HepG2 (cell line): ENCODE data around the gene CUL4A. TPM values are rescaled to one million over a fixed set of nuclear protein-coding genes. Genes with fewer than 3 reads are reported as not detected.

Experiments used
- HDAC6 ChIP-seq: fragments of 200-600 bp; sonication (generic); IDR thresholded peaks from 2 replicates; pipeline ENCODE4 v1.7.0; 2017; ENCODE audit warnings: mild to moderate bottlenecking, antibody characterized with exemption, low read length, low read depth
- RAD51 ChIP-seq: fragments of 450-650 bp; IDR thresholded peaks from 2 replicates; pipeline ENCODE4 v1.6.1; 2016; ENCODE audit warnings: borderline replicate concordance
- RFXAP ChIP-seq: sonication (generic); formaldehyde crosslinking; IDR thresholded peaks from 2 replicates; pipeline ENCODE4 v1.4.0; 2020; ENCODE audit warnings: missing genetic modification reagents, borderline replicate concordance
- TSC22D2 ChIP-seq: sonication (generic); formaldehyde crosslinking; IDR thresholded peaks from 2 replicates; pipeline ENCODE4 v1.5.1; 2020; ENCODE audit warnings: missing genetic modification reagents, mild to moderate bottlenecking, borderline replicate concordance
- ZFP1 ChIP-seq: IDR thresholded peaks from 2 replicates; pipeline ENCODE4 v1.6.1; 2016
- ZNF143 ChIP-seq: sonication (generic); formaldehyde crosslinking; IDR thresholded peaks from 2 replicates; pipeline ENCODE4 v1.4.0; 2020; ENCODE audit warnings: missing genetic modification reagents
- ZNF24 ChIP-seq: fragments of 450-650 bp; IDR thresholded peaks from 2 replicates; pipeline ENCODE4 v1.6.1; 2017; ENCODE audit warnings: antibody characterized with exemption, mild to moderate bottlenecking
- ZNF253 ChIP-seq: sonication (generic); formaldehyde crosslinking; IDR thresholded peaks from 2 replicates; pipeline ENCODE4 v1.8.0; 2022; ENCODE audit warnings: mild to moderate bottlenecking, missing genetic modification reagents, borderline replicate concordance
- polyA plus RNA-seq, 8 experiments: library from polyadenylated mRNA; depleted of rRNA in 3 of 8; stranded (reverse) in 7 of 8; unstranded in 1 of 8; fragments of >200 nt; fragmentation: Illumina TruSeq in 4 of 8; extraction: Trizol in 4 of 8; gene quantifications; 2 replicates each; pipeline versions ENCODE4 v1.2.1 to v1.2.3, GENCODE V29; 2011 to 2016; ENCODE audit warnings: low read depth in 4 of 8, missing spikeins in 1 of 8, mixed read lengths in 1 of 8; ENCODE audit not compliant: insufficient read depth in 1 of 8
- total RNA-seq, 5 experiments: library from RNA; depleted of rRNA; stranded (reverse); fragments of >200 nt; fragmentation: Illumina TruSeq; extraction: Trizol; gene quantifications; 2 replicates each; pipeline ENCODE4 v1.2.3, GENCODE V29; 2016; ENCODE audit warnings: low read depth in 1 of 5
- TF ChIP-seq, protein P1 (sequence below): sonication (generic); formaldehyde crosslinking; IDR thresholded peaks from 2 replicates; pipeline ENCODE4 v1.4.0; 2020; ENCODE audit warnings: mild to moderate bottlenecking, missing genetic modification reagents, borderline replicate concordance
- TF ChIP-seq, protein P2 (sequence below): sonication (generic); formaldehyde crosslinking; IDR thresholded peaks from 2 replicates; pipeline ENCODE4 v1.8.0; 2022; ENCODE audit warnings: mild to moderate bottlenecking, missing genetic modification reagents
- TF ChIP-seq, protein P3 (sequence below): sonication (generic); formaldehyde crosslinking; IDR thresholded peaks from 2 replicates; pipeline ENCODE4 v1.9.0; 2021; ENCODE audit warnings: mild to moderate bottlenecking, missing genetic modification reagents
- TF ChIP-seq, protein P4 (sequence below): IDR thresholded peaks from 2 replicates; pipeline ENCODE4 v1.6.1; 2016
- TF ChIP-seq, protein P5 (sequence below): IDR thresholded peaks from 2 replicates; pipeline ENCODE4 v1.6.1; 2018; ENCODE audit warnings: missing genetic modification reagents
- TF ChIP-seq, protein P6 (sequence below): sonication (generic); formaldehyde crosslinking; IDR thresholded peaks from 2 replicates; pipeline ENCODE4 v1.4.0; 2020; ENCODE audit warnings: missing genetic modification reagents

CUL4A gene
- total and polyA plus RNA-seq, 2 of the 13 experiments (the other 11 are each of a cell fraction or from before 2014, with no cell fraction given): 51.2 to 75.3 TPM

DNA sequence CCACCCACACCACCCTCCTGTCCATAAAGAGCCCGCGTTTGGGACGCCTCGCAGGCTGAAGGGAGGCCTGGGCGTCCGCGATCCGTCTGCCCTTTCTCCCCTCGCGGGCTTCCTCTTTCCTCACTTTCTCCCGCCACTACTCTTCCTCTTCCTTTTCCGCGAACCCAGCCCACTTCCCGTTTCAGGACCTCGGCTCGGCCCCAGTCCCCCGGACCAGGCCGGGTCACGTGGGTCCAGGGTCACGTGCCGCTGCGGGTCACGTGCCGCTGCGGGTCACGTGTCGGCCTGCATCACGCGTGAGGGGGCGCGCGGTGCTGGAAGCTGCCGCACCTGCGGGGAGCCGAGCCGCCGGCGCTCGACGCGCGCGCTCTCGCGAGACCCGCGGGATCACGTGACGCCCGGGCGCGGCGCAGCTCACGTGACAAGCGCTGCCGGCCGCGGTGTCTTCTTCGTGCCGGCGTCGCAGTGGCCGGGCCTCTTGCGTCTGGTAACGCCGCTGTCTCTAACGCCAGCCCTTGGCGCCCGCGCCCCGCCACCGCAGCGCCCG lies 87.5 kb downstream of the CUL4A start, which contains the start of gene LAMP1 (continued):
- TF ChIP-seq TSC22D2: peak; percentile 92
- TF ChIP-seq, protein P1, sequence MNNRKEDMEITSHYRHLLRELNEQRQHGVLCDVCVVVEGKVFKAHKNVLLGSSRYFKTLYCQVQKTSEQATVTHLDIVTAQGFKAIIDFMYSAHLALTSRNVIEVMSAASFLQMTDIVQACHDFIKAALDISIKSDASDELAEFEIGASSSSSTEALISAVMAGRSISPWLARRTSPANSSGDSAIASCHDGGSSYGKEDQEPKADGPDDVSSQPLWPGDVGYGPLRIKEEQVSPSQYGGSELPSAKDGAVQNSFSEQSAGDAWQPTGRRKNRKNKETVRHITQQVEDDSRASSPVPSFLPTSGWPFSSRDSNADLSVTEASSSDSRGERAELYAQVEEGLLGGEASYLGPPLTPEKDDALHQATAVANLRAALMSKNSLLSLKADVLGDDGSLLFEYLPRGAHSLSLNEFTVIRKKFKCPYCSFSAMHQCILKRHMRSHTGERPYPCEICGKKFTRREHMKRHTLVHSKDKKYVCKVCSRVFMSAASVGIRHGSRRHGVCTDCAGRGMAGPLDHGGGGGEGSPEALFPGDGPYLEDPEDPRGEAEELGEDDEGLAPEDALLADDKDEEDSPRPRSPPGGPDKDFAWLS (CRISPR knock-in tag): no peak; the same call in 1 of the 2 replicates
- TF ChIP-seq, protein P2, sequence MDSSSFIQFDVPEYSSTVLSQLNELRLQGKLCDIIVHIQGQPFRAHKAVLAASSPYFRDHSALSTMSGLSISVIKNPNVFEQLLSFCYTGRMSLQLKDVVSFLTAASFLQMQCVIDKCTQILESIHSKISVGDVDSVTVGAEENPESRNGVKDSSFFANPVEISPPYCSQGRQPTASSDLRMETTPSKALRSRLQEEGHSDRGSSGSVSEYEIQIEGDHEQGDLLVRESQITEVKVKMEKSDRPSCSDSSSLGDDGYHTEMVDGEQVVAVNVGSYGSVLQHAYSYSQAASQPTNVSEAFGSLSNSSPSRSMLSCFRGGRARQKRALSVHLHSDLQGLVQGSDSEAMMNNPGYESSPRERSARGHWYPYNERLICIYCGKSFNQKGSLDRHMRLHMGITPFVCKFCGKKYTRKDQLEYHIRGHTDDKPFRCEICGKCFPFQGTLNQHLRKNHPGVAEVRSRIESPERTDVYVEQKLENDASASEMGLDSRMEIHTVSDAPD (CRISPR knock-in tag): no peak
- peak; percentile 83 for TF ChIP-seq ZNF24
- TF ChIP-seq ZNF143 (CRISPR knock-in tag): peak; percentile 54; the same call in 1 of the 2 replicates
- TF ChIP-seq, protein P3, sequence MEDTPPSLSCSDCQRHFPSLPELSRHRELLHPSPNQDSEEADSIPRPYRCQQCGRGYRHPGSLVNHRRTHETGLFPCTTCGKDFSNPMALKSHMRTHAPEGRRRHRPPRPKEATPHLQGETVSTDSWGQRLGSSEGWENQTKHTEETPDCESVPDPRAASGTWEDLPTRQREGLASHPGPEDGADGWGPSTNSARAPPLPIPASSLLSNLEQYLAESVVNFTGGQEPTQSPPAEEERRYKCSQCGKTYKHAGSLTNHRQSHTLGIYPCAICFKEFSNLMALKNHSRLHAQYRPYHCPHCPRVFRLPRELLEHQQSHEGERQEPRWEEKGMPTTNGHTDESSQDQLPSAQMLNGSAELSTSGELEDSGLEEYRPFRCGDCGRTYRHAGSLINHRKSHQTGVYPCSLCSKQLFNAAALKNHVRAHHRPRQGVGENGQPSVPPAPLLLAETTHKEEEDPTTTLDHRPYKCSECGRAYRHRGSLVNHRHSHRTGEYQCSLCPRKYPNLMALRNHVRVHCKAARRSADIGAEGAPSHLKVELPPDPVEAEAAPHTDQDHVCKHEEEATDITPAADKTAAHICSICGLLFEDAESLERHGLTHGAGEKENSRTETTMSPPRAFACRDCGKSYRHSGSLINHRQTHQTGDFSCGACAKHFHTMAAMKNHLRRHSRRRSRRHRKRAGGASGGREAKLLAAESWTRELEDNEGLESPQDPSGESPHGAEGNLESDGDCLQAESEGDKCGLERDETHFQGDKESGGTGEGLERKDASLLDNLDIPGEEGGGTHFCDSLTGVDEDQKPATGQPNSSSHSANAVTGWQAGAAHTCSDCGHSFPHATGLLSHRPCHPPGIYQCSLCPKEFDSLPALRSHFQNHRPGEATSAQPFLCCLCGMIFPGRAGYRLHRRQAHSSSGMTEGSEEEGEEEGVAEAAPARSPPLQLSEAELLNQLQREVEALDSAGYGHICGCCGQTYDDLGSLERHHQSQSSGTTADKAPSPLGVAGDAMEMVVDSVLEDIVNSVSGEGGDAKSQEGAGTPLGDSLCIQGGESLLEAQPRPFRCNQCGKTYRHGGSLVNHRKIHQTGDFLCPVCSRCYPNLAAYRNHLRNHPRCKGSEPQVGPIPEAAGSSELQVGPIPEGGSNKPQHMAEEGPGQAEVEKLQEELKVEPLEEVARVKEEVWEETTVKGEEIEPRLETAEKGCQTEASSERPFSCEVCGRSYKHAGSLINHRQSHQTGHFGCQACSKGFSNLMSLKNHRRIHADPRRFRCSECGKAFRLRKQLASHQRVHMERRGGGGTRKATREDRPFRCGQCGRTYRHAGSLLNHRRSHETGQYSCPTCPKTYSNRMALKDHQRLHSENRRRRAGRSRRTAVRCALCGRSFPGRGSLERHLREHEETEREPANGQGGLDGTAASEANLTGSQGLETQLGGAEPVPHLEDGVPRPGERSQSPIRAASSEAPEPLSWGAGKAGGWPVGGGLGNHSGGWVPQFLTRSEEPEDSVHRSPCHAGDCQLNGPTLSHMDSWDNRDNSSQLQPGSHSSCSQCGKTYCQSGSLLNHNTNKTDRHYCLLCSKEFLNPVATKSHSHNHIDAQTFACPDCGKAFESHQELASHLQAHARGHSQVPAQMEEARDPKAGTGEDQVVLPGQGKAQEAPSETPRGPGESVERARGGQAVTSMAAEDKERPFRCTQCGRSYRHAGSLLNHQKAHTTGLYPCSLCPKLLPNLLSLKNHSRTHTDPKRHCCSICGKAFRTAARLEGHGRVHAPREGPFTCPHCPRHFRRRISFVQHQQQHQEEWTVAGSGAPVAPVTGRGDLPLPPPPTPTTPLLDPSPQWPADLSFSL (CRISPR knock-in tag): no peak
- TF ChIP-seq, protein P4, sequence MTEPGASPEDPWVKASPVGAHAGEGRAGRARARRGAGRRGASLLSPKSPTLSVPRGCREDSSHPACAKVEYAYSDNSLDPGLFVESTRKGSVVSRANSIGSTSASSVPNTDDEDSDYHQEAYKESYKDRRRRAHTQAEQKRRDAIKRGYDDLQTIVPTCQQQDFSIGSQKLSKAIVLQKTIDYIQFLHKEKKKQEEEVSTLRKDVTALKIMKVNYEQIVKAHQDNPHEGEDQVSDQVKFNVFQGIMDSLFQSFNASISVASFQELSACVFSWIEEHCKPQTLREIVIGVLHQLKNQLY (CRISPR knock-in tag): peak; percentile 94
- TF ChIP-seq ZFP1 (CRISPR knock-in tag): peak; percentile 84; the same call in 1 of the 2 replicates
- no peak for TF ChIP-seq HDAC6
- TF ChIP-seq, protein P5, sequence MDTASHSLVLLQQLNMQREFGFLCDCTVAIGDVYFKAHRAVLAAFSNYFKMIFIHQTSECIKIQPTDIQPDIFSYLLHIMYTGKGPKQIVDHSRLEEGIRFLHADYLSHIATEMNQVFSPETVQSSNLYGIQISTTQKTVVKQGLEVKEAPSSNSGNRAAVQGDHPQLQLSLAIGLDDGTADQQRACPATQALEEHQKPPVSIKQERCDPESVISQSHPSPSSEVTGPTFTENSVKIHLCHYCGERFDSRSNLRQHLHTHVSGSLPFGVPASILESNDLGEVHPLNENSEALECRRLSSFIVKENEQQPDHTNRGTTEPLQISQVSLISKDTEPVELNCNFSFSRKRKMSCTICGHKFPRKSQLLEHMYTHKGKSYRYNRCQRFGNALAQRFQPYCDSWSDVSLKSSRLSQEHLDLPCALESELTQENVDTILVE: peak; percentile 97
- TF ChIP-seq ZNF253: peak; percentile 96
- peak; percentile 93; the same call in 1 of the 2 replicates for TF ChIP-seq RFXAP
- TF ChIP-seq, protein P6, sequence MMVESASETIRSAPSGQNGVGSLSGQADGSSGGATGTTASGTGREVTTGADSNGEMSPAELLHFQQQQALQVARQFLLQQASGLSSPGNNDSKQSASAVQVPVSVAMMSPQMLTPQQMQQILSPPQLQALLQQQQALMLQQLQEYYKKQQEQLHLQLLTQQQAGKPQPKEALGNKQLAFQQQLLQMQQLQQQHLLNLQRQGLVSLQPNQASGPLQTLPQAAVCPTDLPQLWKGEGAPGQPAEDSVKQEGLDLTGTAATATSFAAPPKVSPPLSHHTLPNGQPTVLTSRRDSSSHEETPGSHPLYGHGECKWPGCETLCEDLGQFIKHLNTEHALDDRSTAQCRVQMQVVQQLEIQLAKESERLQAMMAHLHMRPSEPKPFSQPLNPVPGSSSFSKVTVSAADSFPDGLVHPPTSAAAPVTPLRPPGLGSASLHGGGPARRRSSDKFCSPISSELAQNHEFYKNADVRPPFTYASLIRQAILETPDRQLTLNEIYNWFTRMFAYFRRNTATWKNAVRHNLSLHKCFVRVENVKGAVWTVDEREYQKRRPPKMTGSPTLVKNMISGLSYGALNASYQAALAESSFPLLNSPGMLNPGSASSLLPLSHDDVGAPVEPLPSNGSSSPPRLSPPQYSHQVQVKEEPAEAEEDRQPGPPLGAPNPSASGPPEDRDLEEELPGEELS (CRISPR knock-in tag): peak; percentile 74
- peak; percentile 100 for TF ChIP-seq RAD51
